SK-N-MC (cell line): ENCODE results near the gene THTPA.

Experiments
- EZH2 ChIP-seq: fragments of 200-600 bp; sonication (generic); IDR thresholded peaks from one replicate; pipeline ENCODE4 v1.6.1; 2017; ENCODE audit warnings: antibody characterized with exemption
- FOXP2 ChIP-seq: optimal IDR thresholded peaks from 2 replicates; pipeline ENCODE3; 2011; ENCODE audit warnings: mild to moderate bottlenecking, moderate library complexity; ENCODE audit not compliant: insufficient read depth; ENCODE audit errors: extremely low read length, control extremely low read depth
- POLR2AphosphoS5 ChIP-seq: IDR thresholded peaks from 2 replicates; pipeline ENCODE4 v1.6.1; 2012; ENCODE audit warnings: mild to moderate bottlenecking, low read depth, low read length, borderline replicate concordance

DNA sequence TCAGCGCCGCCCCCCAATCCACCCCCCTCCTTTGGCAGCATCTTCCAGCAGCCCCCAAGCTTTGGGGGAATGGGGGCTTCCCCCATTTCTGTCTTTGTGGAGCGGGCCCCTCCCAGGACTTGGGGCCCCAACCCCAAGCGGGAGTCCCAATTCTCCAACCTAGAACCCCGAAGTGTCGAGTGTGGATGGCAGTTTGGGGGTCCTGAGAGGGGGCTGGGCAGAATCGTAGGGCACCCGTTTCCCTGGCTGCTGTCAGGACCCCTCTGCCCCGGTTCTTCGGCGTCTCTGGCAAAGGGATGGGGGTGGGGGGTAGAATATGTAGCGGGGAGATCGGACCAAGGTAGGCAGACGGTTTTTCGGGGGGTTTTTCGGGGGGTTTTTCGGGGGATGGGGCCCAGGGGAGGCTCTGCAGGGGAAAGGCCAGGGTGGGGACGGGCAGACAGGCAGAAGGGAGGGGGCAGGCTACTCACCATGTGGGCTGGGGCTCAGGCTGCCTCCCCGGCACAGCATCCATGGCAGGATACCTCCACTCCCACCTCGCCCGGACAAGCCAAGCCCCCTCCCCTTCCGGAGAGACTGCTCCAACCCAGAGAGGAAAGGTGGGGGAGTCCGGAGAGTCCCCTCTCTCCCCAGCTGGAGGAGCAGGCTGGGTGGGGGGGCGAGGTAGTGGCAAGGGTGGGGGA lies 21.8 kb downstream of the THTPA start:
- no peak for TF ChIP-seq POLR2AphosphoS5
- no peak for TF ChIP-seq EZH2
- no peak for TF ChIP-seq FOXP2
